GM18858 (cell line): ENCODE measurements around the gene ATP2B2.

ENCODE experiments used
- ATAC-seq: cut with Tn5 transposase; IDR thresholded peaks from one replicate; pipeline ENCODE4 v1.9.1; 2021; ENCODE audit not compliant: unreplicated experiment

ATP2B2 gene

GRCh38 chr3:10350324-10350985 lies 154.9 kb downstream of the ATP2B2 start:
- ATAC-seq, result no peak

DNA sequence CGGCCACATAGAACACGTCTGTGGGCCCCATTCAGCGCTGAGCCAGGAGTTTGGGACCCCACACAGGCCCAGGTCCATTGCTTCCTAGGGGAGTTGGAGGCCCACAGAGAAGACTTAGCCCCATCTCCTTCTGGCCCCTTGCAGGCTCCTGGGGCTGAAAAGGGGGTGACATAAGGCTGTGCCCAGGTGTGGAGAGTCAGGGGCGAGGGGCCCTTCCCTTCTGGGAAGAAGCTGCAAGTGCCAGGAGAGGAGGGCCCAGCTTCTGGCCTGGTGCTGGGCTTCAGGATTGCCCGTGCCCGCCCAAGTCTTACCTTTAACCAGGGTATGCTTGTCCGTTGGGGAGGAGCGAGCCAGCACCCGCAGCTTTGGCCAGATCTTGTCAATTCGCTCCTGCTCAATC lies 155.6 kb downstream of the ATP2B2 start:
- ATAC-seq, result no peak

DNA sequence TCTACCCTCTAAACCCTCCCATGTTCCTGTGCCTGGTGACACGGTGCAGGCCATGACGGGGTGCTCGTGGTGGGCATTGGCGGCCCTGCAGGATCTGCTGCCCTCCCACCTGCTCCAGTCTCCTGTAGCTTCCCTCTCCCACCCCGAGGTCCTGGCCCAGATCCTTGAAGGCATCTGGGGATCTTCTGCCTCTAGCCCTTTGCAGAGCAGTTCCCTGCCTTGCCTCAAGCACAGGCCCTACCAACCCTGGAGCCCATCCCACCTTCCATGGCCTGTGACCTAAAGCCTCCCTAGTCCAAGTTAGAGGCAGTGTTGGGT lies 157.0 kb downstream of the ATP2B2 start:
- ATAC-seq, result no peak

GRCh38 chr3:10347648-10348403 lies 157.6 kb downstream of the ATP2B2 start:
- no peak for ATAC-seq

DNA sequence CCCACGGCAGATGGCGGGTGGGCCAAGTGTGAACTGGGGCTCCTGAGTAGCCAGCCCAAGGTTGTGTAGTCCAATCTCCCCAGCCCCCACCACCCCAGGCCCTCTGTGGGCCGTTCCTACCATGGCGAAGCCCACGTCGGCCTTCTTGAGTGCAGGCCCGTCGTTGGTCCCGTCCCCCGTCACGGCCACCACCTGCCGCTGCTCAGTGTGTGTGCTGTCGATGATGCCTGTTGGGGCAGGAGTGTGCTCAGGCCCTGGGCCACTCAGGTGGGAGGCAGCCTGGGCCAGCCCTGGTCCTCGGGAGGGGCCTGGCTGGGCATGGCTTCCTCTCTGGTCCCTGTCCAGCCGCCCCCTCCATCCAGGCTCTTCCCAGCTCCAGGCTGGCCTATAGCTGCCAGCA lies 159.5 kb downstream of the ATP2B2 start:
- no peak for ATAC-seq

DNA sequence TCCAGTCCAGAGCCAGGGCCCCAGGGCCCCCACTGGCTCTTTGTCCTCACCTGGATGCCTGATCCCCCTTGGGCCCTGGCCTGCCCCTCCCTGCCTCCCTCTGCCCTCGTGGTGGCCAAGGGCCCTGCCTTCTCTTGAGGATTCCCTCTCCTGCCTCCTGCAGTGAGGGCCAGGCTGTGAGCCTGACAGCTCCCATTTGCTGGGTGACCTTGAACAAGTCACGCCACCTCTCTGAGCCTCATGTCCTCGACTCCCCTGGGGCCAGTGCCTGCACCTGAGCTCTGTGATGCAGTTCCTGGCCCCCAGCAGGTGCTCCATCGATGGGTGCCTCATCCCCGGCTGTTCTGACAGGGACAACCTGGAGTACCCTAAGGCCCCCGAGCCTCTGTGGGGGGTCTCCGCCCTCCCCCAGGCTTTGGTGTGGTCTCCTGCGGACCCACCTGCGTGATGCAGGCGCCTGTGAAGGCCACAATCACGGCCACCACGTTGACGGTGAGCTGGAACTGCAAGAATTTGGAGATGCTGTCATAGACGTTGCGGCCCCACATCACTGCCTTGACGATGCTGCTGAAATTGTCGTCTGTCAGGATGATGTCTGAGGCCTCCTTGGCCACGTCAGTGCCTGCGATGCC lies 160.3 kb downstream of the ATP2B2 start:
- ATAC-seq, result no peak

- no peak for ATAC-seq
Observed at GRCh38 chr3:10344147-10344943, 161.0 kb downstream of the ATP2B2 start.

DNA sequence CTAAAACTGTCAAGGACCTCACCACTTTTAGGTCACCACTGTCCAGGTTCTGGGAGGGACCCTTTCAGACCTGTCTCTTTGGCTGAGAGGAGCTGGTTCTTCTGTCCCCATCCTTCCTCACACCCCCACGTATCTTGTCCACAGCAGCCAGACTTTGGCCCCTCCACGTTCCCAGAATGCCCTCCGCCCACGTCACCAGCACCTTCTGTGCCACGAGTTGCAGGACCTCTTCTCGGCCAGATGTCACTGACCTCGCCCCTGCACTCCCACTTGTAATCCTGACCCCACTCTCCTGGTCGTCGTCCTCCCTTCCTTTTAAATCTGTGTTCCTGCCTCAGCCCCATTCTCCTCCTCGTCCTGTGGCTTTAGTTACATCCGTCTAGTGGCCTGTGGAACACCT lies 161.9 kb downstream of the ATP2B2 start:
- ATAC-seq, result no peak

GRCh38 chr3:10342781-10343180 lies 162.6 kb downstream of the ATP2B2 start:
- ATAC-seq, result no peak

DNA sequence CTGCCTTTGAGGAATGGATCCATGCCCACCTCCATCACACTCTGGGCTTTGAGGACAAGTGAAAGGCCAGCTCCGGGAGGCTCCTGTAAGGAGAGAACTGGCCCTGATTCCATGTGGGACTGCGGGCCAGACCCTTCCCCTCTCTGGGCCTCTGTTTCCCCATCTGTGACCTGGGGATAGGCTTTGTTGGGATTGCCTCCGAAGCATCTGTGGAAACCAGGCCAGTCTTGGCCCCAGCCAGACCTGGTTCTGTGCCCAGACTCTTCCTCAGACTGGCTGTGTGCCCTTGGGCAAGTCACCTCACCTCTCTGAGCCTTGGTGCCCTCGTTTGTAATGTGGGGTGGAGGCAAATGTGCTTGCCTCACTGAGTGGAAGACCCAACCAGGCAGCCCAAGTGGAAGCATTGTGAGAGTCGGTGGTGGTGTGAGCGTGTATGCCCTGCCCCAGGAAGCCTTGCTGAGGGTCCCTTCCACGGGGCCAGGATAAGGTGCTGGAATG lies 163.4 kb downstream of the ATP2B2 start:
- no peak for ATAC-seq

DNA sequence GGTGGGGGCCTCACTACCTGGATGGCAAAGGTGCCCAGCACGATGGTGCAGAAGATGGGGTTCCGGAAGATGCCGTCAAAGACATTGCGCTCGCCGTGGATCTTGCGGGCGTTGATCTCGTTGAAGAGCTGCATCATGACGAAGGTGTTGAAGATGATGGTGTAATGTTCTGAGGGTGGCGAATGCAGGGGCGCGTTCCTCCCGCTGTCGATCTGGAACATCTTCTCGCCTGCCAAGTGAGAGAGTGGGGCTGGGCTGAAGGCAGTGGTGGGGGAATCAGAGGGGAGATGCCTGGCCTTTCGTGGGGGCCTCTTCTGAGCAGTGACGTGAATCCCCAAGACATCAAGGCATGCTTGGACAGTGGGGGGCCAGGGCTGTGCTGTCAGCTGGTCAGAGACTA lies 164.9 kb downstream of the ATP2B2 start:
- ATAC-seq, result no peak

DNA sequence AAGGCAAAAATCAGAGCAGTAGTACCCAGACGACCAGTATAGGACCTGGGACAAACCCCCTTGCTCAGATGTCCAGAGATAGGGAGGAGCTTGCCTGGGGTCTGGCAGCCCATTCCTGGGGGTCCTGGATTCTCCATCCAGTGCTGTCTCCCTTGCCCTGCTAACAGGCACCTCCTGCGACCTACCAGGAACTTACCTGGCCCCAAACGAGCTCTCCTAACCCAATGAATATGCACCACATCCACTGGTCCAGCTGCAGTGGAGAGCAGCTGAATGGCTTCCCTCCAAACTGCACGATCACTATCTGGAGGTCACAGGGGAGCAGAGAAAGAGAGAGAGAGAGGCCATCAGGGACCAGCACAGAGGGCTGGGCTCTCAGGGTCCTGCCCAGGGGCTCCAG lies 165.3 kb downstream of the ATP2B2 start:
- ATAC-seq, result no peak

DNA sequence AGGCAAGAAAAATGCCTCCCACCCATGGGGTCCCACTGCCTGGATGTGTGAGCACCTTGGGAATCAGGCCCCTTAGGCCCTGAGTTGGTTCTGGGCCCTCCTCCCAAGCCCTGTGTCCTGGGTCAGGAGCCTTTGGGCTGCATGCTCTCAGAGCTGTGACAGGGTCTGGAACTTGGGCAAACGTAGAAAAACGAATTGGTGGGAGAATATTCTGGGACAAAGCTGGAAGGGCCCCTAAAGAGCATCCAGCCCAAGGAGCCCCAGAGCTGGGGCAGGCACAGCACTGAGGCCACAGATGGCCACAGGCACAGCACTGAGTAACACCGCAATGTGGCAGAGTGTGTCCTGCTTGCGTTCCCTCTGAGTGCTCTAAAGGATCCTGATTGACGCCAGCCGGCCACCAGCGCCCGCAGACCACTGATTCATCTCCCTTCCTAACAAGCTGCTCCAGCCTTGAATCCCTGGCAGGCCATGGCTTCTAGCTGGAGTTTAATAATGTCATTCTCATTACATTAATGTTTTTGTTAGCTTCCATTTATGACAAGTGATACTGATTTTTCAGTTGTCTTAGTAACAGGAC lies 165.9 kb downstream of the ATP2B2 start:
- no peak for ATAC-seq

DNA sequence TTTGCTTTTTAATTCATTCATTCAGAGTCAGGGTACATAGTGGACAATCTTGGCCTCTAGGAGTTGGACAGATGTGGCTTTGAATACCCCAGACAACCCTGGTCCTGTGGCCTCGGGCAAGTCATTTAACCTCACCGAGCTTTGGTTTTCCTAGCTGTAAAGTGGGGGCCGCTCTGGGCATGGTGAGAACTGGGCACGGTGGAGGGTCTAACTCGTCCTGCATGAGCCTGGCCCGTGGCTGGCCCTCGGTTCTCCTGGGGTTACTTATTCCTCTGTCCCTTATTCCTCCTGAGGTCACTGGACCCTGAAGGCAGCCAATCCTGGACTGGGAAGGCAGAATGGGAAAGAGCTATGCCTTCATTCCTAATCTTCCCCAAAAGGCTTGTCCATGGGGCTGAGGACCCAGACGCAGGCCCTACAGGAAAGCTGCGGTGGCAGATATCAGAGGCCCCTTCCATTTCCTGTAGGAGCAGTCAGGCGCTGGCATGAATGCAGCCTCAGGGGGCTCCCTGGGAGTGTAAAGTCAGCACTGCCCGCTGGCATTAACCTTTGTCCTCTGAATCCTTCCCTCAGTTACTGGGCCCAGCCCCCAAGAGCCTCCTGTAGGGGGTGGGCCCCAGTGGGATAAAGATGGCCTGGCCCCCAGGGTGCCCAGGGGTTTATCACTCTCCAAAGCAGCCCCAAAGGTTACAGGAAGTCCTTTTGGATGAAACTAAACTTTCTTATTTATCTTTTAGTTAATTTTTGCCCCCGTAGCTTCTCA lies 166.6 kb downstream of the ATP2B2 start:
- ATAC-seq, result no peak

GRCh38 chr3:10338164-10338470 lies 167.3 kb downstream of the ATP2B2 start:
- ATAC-seq, result no peak

DNA sequence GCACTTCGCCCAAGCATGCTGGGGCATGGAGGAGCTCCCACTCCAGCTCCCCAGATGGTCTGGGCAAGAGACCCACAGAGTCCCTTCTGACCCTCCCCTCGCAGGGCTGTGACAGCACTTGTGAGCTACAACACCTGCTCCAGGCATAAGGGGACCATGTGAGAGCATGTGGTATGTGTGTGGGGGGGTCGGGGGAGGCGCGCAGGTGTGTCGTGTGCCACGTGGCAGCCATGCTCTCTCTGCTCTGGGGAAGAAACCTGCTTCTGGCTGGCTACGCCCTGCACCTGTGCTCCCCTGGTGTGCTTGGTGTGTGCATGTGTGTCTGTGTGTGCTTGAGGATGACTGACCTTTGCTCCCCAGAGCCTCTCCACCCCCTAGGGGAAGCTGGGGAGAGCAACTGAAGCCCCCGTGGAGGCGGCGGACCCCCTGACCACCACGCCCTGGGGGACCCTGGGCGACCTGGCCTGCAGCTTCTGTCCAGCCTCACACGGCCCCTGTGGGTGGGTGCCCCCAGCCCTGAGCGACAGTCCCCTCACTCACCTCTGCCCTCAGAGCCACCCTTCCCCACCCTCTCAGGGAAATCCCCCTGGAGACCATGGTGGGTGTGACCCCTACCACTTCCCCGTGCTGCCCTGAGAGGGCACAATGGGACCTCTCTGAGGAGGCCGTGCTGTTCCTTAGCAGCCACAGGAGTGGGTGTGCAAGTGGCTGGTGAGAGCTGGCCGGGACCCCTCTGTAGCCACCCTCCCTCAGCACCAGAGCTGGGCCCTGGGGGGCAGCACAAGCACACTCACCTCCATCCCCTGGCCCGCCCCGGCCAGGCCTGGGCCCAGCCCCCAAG lies 167.8 kb downstream of the ATP2B2 start:
- no peak for ATAC-seq

- no peak for ATAC-seq
Observed at GRCh38 chr3:10336761-10337160, 168.6 kb downstream of the ATP2B2 start.

DNA sequence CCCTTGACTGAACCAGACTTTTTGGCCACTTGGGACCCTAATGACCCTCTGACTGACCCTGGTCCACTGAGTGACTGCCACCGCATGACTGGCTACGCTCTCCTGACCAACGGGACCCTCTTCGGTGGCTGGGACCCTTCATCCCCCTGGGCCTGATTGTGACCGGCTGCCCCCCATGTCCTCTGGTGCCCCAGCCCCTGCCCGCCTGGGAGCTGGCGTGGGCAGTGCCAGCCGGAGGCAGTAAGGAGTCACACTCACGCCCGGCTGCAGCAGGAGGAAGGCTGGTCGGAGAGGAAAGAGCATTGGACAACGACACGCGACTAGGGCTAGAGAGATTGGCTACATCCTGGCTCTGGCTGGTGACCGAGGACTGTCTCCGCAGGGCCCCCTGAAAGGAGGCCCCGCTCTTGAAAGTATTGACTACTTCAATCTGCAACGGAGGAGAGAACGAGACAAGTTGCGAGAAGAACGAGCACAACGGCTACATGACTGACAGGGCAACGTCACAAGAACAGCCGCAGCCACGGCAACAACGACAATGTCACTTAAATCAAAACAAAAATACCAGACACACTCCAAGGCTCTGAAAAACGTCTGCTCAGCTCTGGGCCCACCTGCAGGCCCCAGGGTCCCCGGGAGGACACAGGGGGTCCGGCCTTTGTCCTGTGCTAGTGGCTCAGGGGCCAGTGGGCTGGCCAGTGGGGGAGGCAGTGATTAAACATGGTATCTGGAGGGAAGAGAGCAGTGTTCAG lies 169.3 kb downstream of the ATP2B2 start:
- no peak for ATAC-seq

DNA sequence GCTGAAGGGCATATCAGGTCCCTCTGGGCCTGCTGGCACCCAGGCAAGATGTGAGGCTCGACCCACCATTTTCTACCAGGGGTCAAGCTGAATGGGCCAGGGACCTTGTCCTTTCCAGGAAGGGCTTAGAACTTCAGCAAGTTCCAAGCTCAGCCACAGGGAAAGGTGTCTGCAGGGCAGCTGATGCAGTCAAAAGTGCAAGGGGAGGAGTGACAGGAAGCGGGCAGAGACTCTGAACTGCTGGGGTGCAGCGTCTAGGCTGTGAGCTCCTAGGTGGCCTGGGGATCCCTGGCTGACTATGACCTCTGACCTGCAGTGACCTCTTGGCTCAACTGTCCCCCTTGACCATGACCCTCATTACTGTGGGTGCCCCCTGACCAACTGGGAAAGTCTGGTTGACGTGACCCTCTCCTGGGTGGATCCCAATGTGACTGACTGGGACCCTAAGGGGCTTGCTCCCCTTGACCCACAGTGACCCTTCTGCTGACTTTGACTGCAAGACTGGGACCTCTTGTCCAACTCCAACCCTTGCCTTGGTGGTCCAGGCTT lies 170.1 kb downstream of the ATP2B2 start:
- no peak for ATAC-seq
